PC-9 (cell line): Measurements from ENCODE around the gene NELFA. TPM values are rescaled to one million over a fixed set of nuclear protein-coding genes. Genes with fewer than 3 reads are reported as not detected.

Source experiments
- BruUV-seq: library from RNA; stranded (reverse); fragments of 400-500 nt; replicated peaks from 2 replicates; lab custom pipeline; 2021; lab: Mats Ljungman, UMichigan
- CTCF ChIA-PET: fragments of 300-600 bp; sonication (Branson Sonifier 250); formaldehyde crosslinking; loops from one replicate; lab custom pipeline; 2022; ENCODE audit warnings: antibody characterized with exemption; lab: Charles Lee
- POLR2A ChIA-PET: fragments of 300-600 bp; sonication (Branson Sonifier 250); formaldehyde crosslinking; loops from one replicate; lab custom pipeline; 2022; ENCODE audit warnings: antibody characterized with exemption; ENCODE audit not compliant: unreplicated experiment; lab: Charles Lee
- DNase-seq, 2 experiments: peaks; one replicate each; pipeline versions ENCODE4 v3.0.0 to v3.0.0-alpha.2; 2015 to 2022; ENCODE audit warnings: mixed read lengths in 1 of 2
- H2AFZ ChIP-seq: fragments of 200-600 bp; sonication (generic); 2 replicates; pipeline ENCODE4 v1.8.1; 2017; ENCODE audit warnings: antibody characterized with exemption
- H3F3A ChIP-seq: fragments of 200-600 bp; sonication (generic); 2 replicates; pipeline ENCODE4 v1.8.1; 2017; ENCODE audit warnings: antibody characterized with exemption, mild to moderate bottlenecking, low read depth; ENCODE audit not compliant: insufficient read depth
- H3K27ac ChIP-seq: fragments of 200-600 bp; sonication (generic); 2 replicates; pipeline ENCODE4 v1.6.1; 2016; ENCODE audit warnings: mixed run types
- H3K27me3 ChIP-seq: fragments of 200-600 bp; sonication (generic); 2 replicates; pipeline ENCODE4 v1.6.1; 2016; ENCODE audit warnings: low read depth, mixed run types; ENCODE audit not compliant: insufficient read depth
- H3K36me3 ChIP-seq: fragments of 200-600 bp; sonication (generic); 2 replicates; pipeline ENCODE4 v1.6.1; 2016; ENCODE audit warnings: low read depth, mixed run types
- H3K4me1 ChIP-seq: fragments of 200-600 bp; sonication (generic); replicated peaks from 2 replicates; pipeline ENCODE4 v1.6.1; 2016; ENCODE audit warnings: mixed run types; ENCODE audit not compliant: insufficient read depth
- H3K4me2 ChIP-seq: fragments of 200-600 bp; sonication (generic); 2 replicates; pipeline ENCODE4 v1.6.1; 2017; ENCODE audit warnings: mixed run types
- H3K4me3 ChIP-seq: fragments of 200-600 bp; sonication (generic); 2 replicates; pipeline ENCODE4 v1.6.1; 2016; ENCODE audit warnings: mixed run types
- H3K79me2 ChIP-seq: fragments of 200-600 bp; sonication (generic); 2 replicates; pipeline ENCODE4 v1.6.1; 2017; ENCODE audit warnings: low read depth, mixed run types
- H3K9me2 ChIP-seq: fragments of 200-600 bp; sonication (generic); 2 replicates; pipeline ENCODE4 v1.8.1; 2017; ENCODE audit warnings: mild to moderate bottlenecking; ENCODE audit not compliant: insufficient read depth
- H3K9me3 ChIP-seq: fragments of 200-600 bp; sonication (generic); 2 replicates; pipeline ENCODE4 v1.8.1; 2016; ENCODE audit warnings: low read depth; ENCODE audit not compliant: insufficient read depth
- H4K20me1 ChIP-seq: fragments of 200-600 bp; sonication (generic); 2 replicates; pipeline ENCODE4 v1.8.1; 2017; ENCODE audit not compliant: insufficient read depth
- CTCF ChIP-seq: fragments of 200-600 bp; sonication (generic); conservative IDR thresholded peaks from 2 replicates; pipeline ENCODE4 v1.6.1; 2017; ENCODE audit warnings: mixed run types, antibody characterized with exemption, mild to moderate bottlenecking, moderate library complexity
- EZH2 ChIP-seq: fragments of 200-600 bp; sonication (generic); IDR thresholded peaks from 2 replicates; pipeline ENCODE4 v1.8.0; 2017; ENCODE audit warnings: antibody characterized with exemption, low read depth
- intact Hi-C: fragments of 100-400 bp; cut with micrococcal nuclease; formaldehyde crosslinking; loops from one replicate; pipeline ENCODE4 v1.10.0; 2022; ENCODE audit not compliant: unreplicated experiment
- total RNA-seq: library from RNA; stranded (reverse); gene quantifications from 2 replicates; pipeline ENCODE4 v1.2.3, GENCODE V29; 2021

The NELFA gene
- total RNA-seq, 1 experiment from 2014 or later, result 52.4 TPM

GRCh38 chr4:1978741-1979476 lies 29.9 kb downstream of the NELFA start:
- CTCF ChIA-PET, result no interaction called here
- intact Hi-C loops, result no loop called here
- H3K4me2 ChIP-seq, result no peak overlapping the region
- peaks cover 43% of the 10 kb centered on the region; the same call in 1 of the 2 replicates for H3F3A ChIP-seq
- BruUV-seq, result no TSS peak
- TF ChIP-seq EZH2 (no peak), CTCF (no peak)
- no peak for DNase-seq
- no peaks in the 10 kb centered on the region for H3K9me2 ChIP-seq
- no peaks in the 10 kb centered on the region for H3K79me2 ChIP-seq
- 0 out of 2 replicates have a peak, but pooled peaks cover 16% of the 10 kb centered on the region for H3K36me3 ChIP-seq
- no peaks in the 10 kb centered on the region for H3K27me3 ChIP-seq
- H3K4me3 ChIP-seq, result no peak overlapping the region
- POLR2A ChIA-PET, result no interaction called here
- H4K20me1 ChIP-seq, result peaks cover 21% of the 10 kb centered on the region; the same call in 1 of the 2 replicates
- H3K4me1 ChIP-seq, result no peaks in the 10 kb centered on the region
- H3K27ac ChIP-seq, result no peak overlapping the region
- no peak overlapping the region for H2AFZ ChIP-seq
- no peaks in the 10 kb centered on the region for H3K9me3 ChIP-seq

- CTCF ChIA-PET, result no interaction called here
- intact Hi-C loops, result no loop called here
- no TSS peak for BruUV-seq
These were observed 30.5 kb downstream of the NELFA start for GRCh38 chr4:1978226-1978625.

GRCh38 chr4:1976416-1977352 lies 32.1 kb downstream of the NELFA start:
- H3K36me3 ChIP-seq, result 0 out of 2 replicates have a peak, but pooled peaks cover 9% of the 10 kb centered on the region
- no peaks in the 10 kb centered on the region for H3K27me3 ChIP-seq
- H3K4me3 ChIP-seq, result no peak overlapping the region
- H3K79me2 ChIP-seq, result no peaks in the 10 kb centered on the region
- H2AFZ ChIP-seq, result no peak overlapping the region
- no peaks in the 10 kb centered on the region for H3K9me2 ChIP-seq
- H3K27ac ChIP-seq, result no peak overlapping the region
- TF ChIP-seq EZH2 (no peak), CTCF (no peak)
- CTCF ChIA-PET, result no interaction called here
- POLR2A ChIA-PET, result no interaction called here
- DNase-seq, result no peak
- intact Hi-C loops, result no loop called here
- H3F3A ChIP-seq, result peaks cover 32% of the 10 kb centered on the region; the same call in 1 of the 2 replicates
- no peaks in the 10 kb centered on the region for H3K4me1 ChIP-seq
- H4K20me1 ChIP-seq, result peaks cover 13% of the 10 kb centered on the region; the same call in 1 of the 2 replicates
- BruUV-seq, result no TSS peak
- H3K9me3 ChIP-seq, result no peaks in the 10 kb centered on the region
- no peak overlapping the region for H3K4me2 ChIP-seq

More at GRCh38 chr4:1978226-1978625, 30.5 kb downstream of the NELFA start:
- Histone ChIP-seq H3K4me2 (no peak overlapping the region), H3K4me1 (no peaks in the 10 kb centered on the region), H3K27me3 (no peaks in the 10 kb centered on the region), H3K4me3 (no peak overlapping the region), H2AFZ (no peak overlapping the region), H3K27ac (no peak overlapping the region), H4K20me1 (peaks cover 21% of the 10 kb centered on the region; the same call in 1 of the 2 replicates), H3K9me3 (no peaks in the 10 kb centered on the region), H3K36me3 (0 out of 2 replicates have a peak, but pooled peaks cover 16% of the 10 kb centered on the region), H3K79me2 (no peaks in the 10 kb centered on the region), H3K9me2 (no peaks in the 10 kb centered on the region), H3F3A (peaks cover 43% of the 10 kb centered on the region; the same call in 1 of the 2 replicates)
- POLR2A ChIA-PET, result no interaction called here
- no peak for TF ChIP-seq EZH2
- no peak for DNase-seq
